HCT116 (cell line): ENCODE results near the gene PCDHB11. TPM values are rescaled to one million over a fixed set of nuclear protein-coding genes. Genes with fewer than 3 reads are reported as not detected.
"Not testable (repeated sequence)": the region's sequence is repeated elsewhere in the genome, so short reads cannot be mapped to it uniquely, and the experiment has no call there.

Experiments
- ATAC-seq: fragments of 200-7000 bp; cut with Tn5 transposase; 2 replicates; pipeline ENCODE4 v1.9.1; 2020; ENCODE audit warnings: mild to moderate bottlenecking, moderate library complexity
- BruUV-seq: library from RNA; stranded (reverse); fragments of 400-500 nt; replicated peaks from 2 replicates; lab custom pipeline; 2021; lab: Mats Ljungman, UMichigan
- CTCF ChIA-PET: fragments of 300-600 bp; sonication (Branson Sonifier 250); formaldehyde crosslinking; loops from one replicate; lab custom pipeline; 2021; ENCODE audit warnings: antibody characterized with exemption; lab: Charles Lee
- POLR2A ChIA-PET: fragments of 300-600, 350-600 bp; sonication (Branson Sonifier 250); formaldehyde crosslinking; loops from one replicate; lab custom pipeline; 2021; ENCODE audit warnings: antibody characterized with exemption; lab: Charles Lee
- RAD21 ChIA-PET, 2 experiments: fragments of 300-600 bp; sonication (Branson Sonifier 250); formaldehyde crosslinking; loops; one replicate each; lab custom pipeline; 2023; ENCODE audit warnings: low total read pairs in 2 of 2; ENCODE audit not compliant: uncharacterized antibody in 2 of 2, unreplicated experiment in 2 of 2, low non-redundant PET in 1 of 2; lab: Charles Lee
- DNase-seq: peaks from one replicate; pipeline ENCODE4 v3.0.0-alpha.2; 2010; ENCODE audit warnings: low read depth, low spot score
- H2AFZ ChIP-seq: fragments of 200-600 bp; shearing (Covaris generic), sonication (generic); 2 replicates; pipeline ENCODE4 v1.6.1; 2017; ENCODE audit warnings: low read depth, mixed run types, mixed read lengths, antibody characterized with exemption, low read length; ENCODE audit not compliant: poor library complexity, severe bottlenecking
- H3K27ac ChIP-seq: 2 replicates; pipeline ENCODE4 v1.5.1; 2012; ENCODE audit warnings: low read depth, low read length
- H3K27me3 ChIP-seq: fragments of 200-600 bp; sonication (generic); 2 replicates; pipeline ENCODE4 v1.6.1; 2016; ENCODE audit warnings: mixed run types, low read length, mixed read lengths; ENCODE audit not compliant: insufficient read depth
- H3K36me3 ChIP-seq, 2 experiments: fragments of 200-500 bp in 1 of 2; fragments of 200-600 bp in 1 of 2; sonication (Bioruptor generic) in 1 of 2; sonication (generic) in 1 of 2; 2 replicates each; pipeline versions ENCODE4 v1.5.1 to v1.6.1; 2014 to 2016; ENCODE audit warnings: low read length in 2 of 2, inconsistent platforms in 1 of 2, mixed read lengths in 1 of 2, mixed run types in 1 of 2; ENCODE audit not compliant: insufficient read depth in 2 of 2, control insufficient read depth in 1 of 2
- H3K4me1 ChIP-seq, 2 experiments: fragments of 200-600 bp in 1 of 2; sonication (generic) in 1 of 2; 2 replicates each; pipeline versions ENCODE4 v1.5.1 to v1.6.1; 2012 to 2017; ENCODE audit warnings: low read length in 2 of 2, inconsistent platforms in 1 of 2, mild to moderate bottlenecking in 1 of 2, mixed read lengths in 1 of 2, mixed run types in 1 of 2, moderate library complexity in 1 of 2; ENCODE audit not compliant: insufficient read depth in 2 of 2, control insufficient read depth in 1 of 2
- H3K4me2 ChIP-seq: fragments of 200-600 bp; sonication (generic); 2 replicates; pipeline ENCODE4 v1.6.1; 2017; ENCODE audit warnings: mixed run types, low read length, mixed read lengths
- H3K4me3 ChIP-seq, 2 experiments: fragments of 200-600 bp in 1 of 2; sonication (generic) in 1 of 2; replicated peaks in 1 of 2; 2 replicates each; pipeline ENCODE4 v1.5.1; 2011 to 2016; ENCODE audit warnings: low read length in 2 of 2, control low read depth in 1 of 2, low read depth in 1 of 2, mild to moderate bottlenecking in 1 of 2, mixed read lengths in 1 of 2, mixed run types in 1 of 2
- H3K79me2 ChIP-seq: fragments of 200-600 bp; sonication (generic); 2 replicates; pipeline ENCODE4 v1.6.1; 2017; ENCODE audit warnings: mild to moderate bottlenecking, mixed run types, low read length, moderate library complexity, mixed read lengths; ENCODE audit not compliant: insufficient read depth
- H3K9ac ChIP-seq: fragments of 200-600 bp; sonication (generic); 2 replicates; pipeline ENCODE4 v1.6.1; 2016; ENCODE audit warnings: low read length, mixed read lengths
- H3K9me2 ChIP-seq: fragments of 200-600 bp; sonication (generic), shearing (Covaris generic); 2 replicates; pipeline ENCODE4 v1.6.1; 2017; ENCODE audit warnings: mixed run types, mild to moderate bottlenecking, moderate library complexity; ENCODE audit not compliant: insufficient read depth
- H3K9me3 ChIP-seq, 2 experiments: fragments of 200-500 bp in 1 of 2; fragments of 200-600 bp in 1 of 2; sonication (Bioruptor generic) in 1 of 2; sonication (generic) in 1 of 2; 2 replicates each; pipeline ENCODE4 v1.6.1; 2014 to 2017; ENCODE audit warnings: low read length in 2 of 2, mixed read lengths in 2 of 2, inconsistent platforms in 1 of 2, low read depth in 1 of 2, mild to moderate bottlenecking in 1 of 2, mixed run types in 1 of 2, moderate library complexity in 1 of 2; ENCODE audit not compliant: control insufficient read depth in 1 of 2, insufficient read depth in 1 of 2
- H4K20me1 ChIP-seq: fragments of 200-600 bp; sonication (generic), shearing (Covaris generic); 2 replicates; pipeline ENCODE4 v1.6.1; 2017; ENCODE audit warnings: mixed run types, mild to moderate bottlenecking, moderate library complexity; ENCODE audit not compliant: insufficient read depth
- JUND ChIP-seq: IDR thresholded peaks from 2 replicates; pipeline ENCODE4 v1.6.1; 2012
- RAD21 ChIP-seq: IDR thresholded peaks from 2 replicates; pipeline ENCODE4 v1.6.1; 2012; ENCODE audit warnings: low read depth, mild to moderate bottlenecking
- intact Hi-C: fragments of 100-400 bp; cut with micrococcal nuclease; formaldehyde crosslinking; loops from 2 replicates; pipeline ENCODE4 v1.10.0; 2022
- total RNA-seq: library from RNA; stranded (reverse); gene quantifications from one replicate; pipeline ENCODE4 v1.2.1, GENCODE V29; 2021; ENCODE audit not compliant: unreplicated experiment
- TF ChIP-seq, protein P1 (sequence below), 3 experiments: fragments of 200-600 bp in 1 of 3; sonication (generic) in 1 of 3; IDR thresholded peaks in 2 of 3; conservative IDR thresholded peaks in 1 of 3; 2 replicates each; pipeline ENCODE4 v1.5.1; 2012 to 2017; ENCODE audit warnings: low read depth in 2 of 3, low read length in 2 of 3, antibody characterized with exemption in 1 of 3, borderline replicate concordance in 1 of 3, control low read depth in 1 of 3, mild to moderate bottlenecking in 1 of 3, mixed read lengths in 1 of 3, mixed run types in 1 of 3, moderate library complexity in 1 of 3; ENCODE audit not compliant: insufficient read depth in 1 of 3

Gene PCDHB11
- total RNA-seq, 1 experiment from 2014 or later: 0.07 TPM

DNA sequence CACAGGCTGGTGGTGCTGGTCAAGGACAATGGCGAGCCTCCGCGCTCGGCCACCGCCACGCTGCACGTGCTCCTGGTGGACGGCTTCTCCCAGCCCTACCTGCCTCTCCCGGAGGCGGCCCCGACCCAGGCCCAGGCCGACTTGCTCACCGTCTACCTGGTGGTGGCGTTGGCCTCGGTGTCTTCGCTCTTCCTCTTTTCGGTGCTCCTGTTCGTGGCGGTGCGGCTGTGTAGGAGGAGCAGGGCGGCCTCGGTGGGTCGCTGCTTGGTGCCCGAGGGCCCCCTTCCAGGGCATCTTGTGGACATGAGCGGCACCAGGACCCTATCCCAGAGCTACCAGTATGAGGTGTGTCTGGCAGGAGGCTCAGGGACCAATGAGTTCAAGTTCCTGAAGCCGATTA is 16.6 kb downstream of the PCDHB11 start:
- H3K9me3 ChIP-seq, BruUV-seq, intact Hi-C loops, H3K4me2 ChIP-seq, H3K79me2 ChIP-seq, CTCF ChIA-PET, RAD21 ChIA-PET, H3K27ac ChIP-seq, H3K4me3 ChIP-seq, POLR2A ChIA-PET, H3K4me1 ChIP-seq, H3K9me2 ChIP-seq, H3K9ac ChIP-seq, H3K36me3 ChIP-seq, ATAC-seq, H2AFZ ChIP-seq, H4K20me1 ChIP-seq, DNase-seq, H3K27me3 ChIP-seq: not testable (repeated sequence)

DNA sequence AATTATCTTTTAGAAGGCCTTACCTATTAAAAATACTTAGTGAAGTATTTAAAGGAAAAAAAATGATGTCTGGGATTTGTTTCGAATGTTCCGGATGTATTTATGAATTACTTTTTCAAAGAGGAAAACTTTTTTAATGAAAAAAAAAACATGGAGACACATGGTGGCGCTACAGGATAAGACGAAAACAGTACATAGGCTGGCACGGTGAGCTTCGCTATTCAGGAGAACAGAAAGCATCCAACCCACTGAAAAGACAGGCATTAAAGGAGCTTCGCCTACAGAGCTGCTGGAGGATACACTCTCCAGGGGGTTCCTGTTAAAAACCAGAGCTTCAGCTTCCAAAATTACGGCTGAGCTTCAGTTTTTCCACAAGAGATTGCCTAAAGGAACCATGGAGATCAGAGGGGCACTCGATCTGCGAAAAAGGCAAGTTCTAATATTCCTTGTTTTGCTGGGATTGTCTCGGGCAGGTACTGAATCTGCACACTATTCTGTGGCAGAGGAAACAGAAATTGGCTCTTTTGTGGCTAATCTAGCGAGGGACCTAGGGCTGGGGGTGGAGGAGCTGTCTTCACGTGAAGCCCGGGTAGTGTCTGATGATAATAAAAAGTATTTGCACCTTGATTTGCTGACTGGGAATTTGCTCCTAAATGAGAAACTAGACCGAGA is 23.8 kb downstream of the PCDHB11 start, which contains the start of gene PCDHB14:
Gene PCDHB14 (plus strand): TSS at position 232 of the 672 bp plus-strand sequence. CDS start 163 bp downstream, at position 395.
- Histone ChIP-seq H3K36me3 (no peaks in the 10 kb centered on the region), H3K27ac (no peak within 1 kb of the TSS), H3K27me3 (no peaks in the 10 kb centered on the region), H3K9ac (no peak within 1 kb of the TSS), H3K4me3 (no peak within 1 kb of the TSS), H3K4me1 (no peaks in the 10 kb centered on the region), H3K79me2 (no peaks in the 10 kb centered on the region), H3K9me2 (no peaks in the 10 kb centered on the region), H3K9me3 (peaks cover 0 to 3% of the 10 kb centered on the region in 2 experiments; a peak in 2 of 4 replicates), H4K20me1 (no peaks in the 10 kb centered on the region), H2AFZ (no peak within 1 kb of the TSS), H3K4me2 (peak within 1 kb of the TSS; percentile 38)
- POLR2A ChIA-PET: interaction anchor here (1.2 kb wide), 1 partner anchor 341 kb away, joined by 4 read pairs; no protein-coding TSS in a partner anchor
- CTCF ChIA-PET: interaction anchor here (0.6 to 2.6 kb wide), 13 partner anchors 97 to 920 kb away, joined by 3 to 33 read pairs (median 7); partner anchors contain the start of genes DIAPH1, PCDHGA10 and TAF7
- peak; percentile 38 for DNase-seq
- no peak for TF ChIP-seq JUND
- TF ChIP-seq RAD21: peak; percentile 69
- TF ChIP-seq, protein P1, sequence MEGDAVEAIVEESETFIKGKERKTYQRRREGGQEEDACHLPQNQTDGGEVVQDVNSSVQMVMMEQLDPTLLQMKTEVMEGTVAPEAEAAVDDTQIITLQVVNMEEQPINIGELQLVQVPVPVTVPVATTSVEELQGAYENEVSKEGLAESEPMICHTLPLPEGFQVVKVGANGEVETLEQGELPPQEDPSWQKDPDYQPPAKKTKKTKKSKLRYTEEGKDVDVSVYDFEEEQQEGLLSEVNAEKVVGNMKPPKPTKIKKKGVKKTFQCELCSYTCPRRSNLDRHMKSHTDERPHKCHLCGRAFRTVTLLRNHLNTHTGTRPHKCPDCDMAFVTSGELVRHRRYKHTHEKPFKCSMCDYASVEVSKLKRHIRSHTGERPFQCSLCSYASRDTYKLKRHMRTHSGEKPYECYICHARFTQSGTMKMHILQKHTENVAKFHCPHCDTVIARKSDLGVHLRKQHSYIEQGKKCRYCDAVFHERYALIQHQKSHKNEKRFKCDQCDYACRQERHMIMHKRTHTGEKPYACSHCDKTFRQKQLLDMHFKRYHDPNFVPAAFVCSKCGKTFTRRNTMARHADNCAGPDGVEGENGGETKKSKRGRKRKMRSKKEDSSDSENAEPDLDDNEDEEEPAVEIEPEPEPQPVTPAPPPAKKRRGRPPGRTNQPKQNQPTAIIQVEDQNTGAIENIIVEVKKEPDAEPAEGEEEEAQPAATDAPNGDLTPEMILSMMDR (IDR thresholded peaks at IDR 0.05 in 2 of 3, conservative IDR thresholded peaks at IDR 0.05 in 1 of 3; ENCODE audit: borderline replicate concordance in 1 of 3, insufficient read depth in 1 of 3, low read depth in 2 of 3, low read length in 2 of 3): peak; percentile 14 to 46 (median 42); a peak in 2 of 6 replicates
- no TSS peak for BruUV-seq
- ATAC-seq: no peak
- RAD21 ChIA-PET: no interaction called here
- intact Hi-C loops: loop anchor here (1.0 kb wide), 1 partner anchor 335 kb away; no protein-coding TSS in a partner anchor

DNA sequence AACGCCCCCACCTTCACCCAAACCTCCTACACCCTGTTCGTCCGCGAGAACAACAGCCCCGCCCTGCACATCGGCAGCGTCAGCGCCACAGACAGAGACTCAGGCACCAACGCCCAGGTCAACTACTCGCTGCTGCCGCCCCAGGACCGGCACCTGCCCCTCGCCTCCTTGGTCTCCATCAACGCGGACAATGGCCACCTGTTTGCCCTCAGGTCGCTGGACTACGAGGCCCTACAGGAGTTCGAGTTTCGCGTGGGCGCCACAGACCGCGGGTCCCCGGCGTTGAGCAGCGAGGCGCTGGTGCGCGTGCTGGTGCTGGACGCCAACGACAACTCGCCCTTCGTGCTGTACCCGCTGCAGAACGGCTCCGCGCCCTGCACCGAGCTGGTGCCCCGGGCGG is 25.4 kb downstream of the PCDHB11 start:
- H3K4me3 ChIP-seq, H3K27me3 ChIP-seq, H3K9me3 ChIP-seq, H3K36me3 ChIP-seq, H4K20me1 ChIP-seq, BruUV-seq, H3K4me1 ChIP-seq, intact Hi-C loops, H2AFZ ChIP-seq, H3K9me2 ChIP-seq, H3K4me2 ChIP-seq, RAD21 ChIA-PET, POLR2A ChIA-PET, ATAC-seq, DNase-seq, H3K27ac ChIP-seq, H3K79me2 ChIP-seq, H3K9ac ChIP-seq, CTCF ChIA-PET: not testable (repeated sequence)
